ENCODE measurements around the gene PPP1R3E. TPM values are rescaled to one million over a fixed set of nuclear protein-coding genes. Genes with fewer than 3 reads are reported as not detected.
A peak's percentile ranks its signal among the peaks of the same experiment; 100 is the strongest.

PPP1R3E gene
- total RNA-seq, 1 donor from 2014 or later = 19.2 TPM

- Mint-ChIP-seq H3K27ac (ENCODE audit: unreplicated experiment) (no peak overlapping the region), H3K27me3 (ENCODE audit: unreplicated experiment) (no peaks in the 10 kb centered on the region), H3K4me3 (ENCODE audit: unreplicated experiment) (no peak overlapping the region)
These were observed 22.3 kb upstream of the PPP1R3E start for GRCh38 chr14:23324993-23325392.

DNA sequence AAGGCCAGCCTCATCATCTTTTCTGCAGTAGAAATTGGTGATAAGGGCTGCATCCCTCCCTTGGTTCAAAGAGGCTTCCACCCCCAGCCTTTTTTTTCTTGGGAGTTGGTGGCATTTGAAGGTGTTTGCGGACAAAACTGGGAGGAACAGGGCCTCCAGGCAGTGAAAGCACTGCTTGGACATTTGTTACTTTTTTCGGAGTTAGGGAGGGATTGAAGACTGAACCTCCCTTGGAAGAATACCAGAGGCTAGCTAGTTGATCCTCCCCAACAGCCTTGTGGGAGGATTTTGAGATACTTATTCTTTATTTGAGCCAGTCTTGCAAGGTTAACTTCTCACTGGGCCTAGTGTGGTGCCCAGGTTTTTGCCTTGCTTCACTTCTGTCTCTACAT lies 21.8 kb upstream of the PPP1R3E start:
- TF ChIP-seq, protein P1, sequence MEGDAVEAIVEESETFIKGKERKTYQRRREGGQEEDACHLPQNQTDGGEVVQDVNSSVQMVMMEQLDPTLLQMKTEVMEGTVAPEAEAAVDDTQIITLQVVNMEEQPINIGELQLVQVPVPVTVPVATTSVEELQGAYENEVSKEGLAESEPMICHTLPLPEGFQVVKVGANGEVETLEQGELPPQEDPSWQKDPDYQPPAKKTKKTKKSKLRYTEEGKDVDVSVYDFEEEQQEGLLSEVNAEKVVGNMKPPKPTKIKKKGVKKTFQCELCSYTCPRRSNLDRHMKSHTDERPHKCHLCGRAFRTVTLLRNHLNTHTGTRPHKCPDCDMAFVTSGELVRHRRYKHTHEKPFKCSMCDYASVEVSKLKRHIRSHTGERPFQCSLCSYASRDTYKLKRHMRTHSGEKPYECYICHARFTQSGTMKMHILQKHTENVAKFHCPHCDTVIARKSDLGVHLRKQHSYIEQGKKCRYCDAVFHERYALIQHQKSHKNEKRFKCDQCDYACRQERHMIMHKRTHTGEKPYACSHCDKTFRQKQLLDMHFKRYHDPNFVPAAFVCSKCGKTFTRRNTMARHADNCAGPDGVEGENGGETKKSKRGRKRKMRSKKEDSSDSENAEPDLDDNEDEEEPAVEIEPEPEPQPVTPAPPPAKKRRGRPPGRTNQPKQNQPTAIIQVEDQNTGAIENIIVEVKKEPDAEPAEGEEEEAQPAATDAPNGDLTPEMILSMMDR (IDR thresholded peaks at IDR 0.05) = no peak
- Mint-ChIP-seq H3K4me1 (ENCODE audit: unreplicated experiment) (peaks cover 27% of the 10 kb centered on the region), H3K27me3 (ENCODE audit: unreplicated experiment) (no peaks in the 10 kb centered on the region), H3K27ac (ENCODE audit: unreplicated experiment) (no peak overlapping the region), H3K9me3 (ENCODE audit: unreplicated experiment) (no peaks in the 10 kb centered on the region), H3K36me3 (ENCODE audit: unreplicated experiment) (peaks cover 31% of the 10 kb centered on the region), H3K4me3 (ENCODE audit: unreplicated experiment) (no peak overlapping the region)
- no peak for DNase-seq (ENCODE audit: extremely low spot score, unreplicated experiment)

More at GRCh38 chr14:23324993-23325392, 22.3 kb upstream of the PPP1R3E start:
- H3K4me1 Mint-ChIP-seq (ENCODE audit: unreplicated experiment) = peaks cover 25% of the 10 kb centered on the region
- H3K9me3 Mint-ChIP-seq (ENCODE audit: unreplicated experiment) = no peaks in the 10 kb centered on the region
- H3K36me3 Mint-ChIP-seq (ENCODE audit: unreplicated experiment) = peaks cover 30% of the 10 kb centered on the region
- TF ChIP-seq, protein P1 (IDR thresholded peaks at IDR 0.05) = no peak
- DNase-seq (ENCODE audit: extremely low spot score, unreplicated experiment) = no peak

GRCh38 chr14:23323838-23324454 lies 21.3 kb upstream of the PPP1R3E start:
- H3K9me3 Mint-ChIP-seq (ENCODE audit: unreplicated experiment) = no peaks in the 10 kb centered on the region
- TF ChIP-seq, protein P1 (IDR thresholded peaks at IDR 0.05) = no peak
- no peak overlapping the region for H3K27ac Mint-ChIP-seq (ENCODE audit: unreplicated experiment)
- H3K36me3 Mint-ChIP-seq (ENCODE audit: unreplicated experiment) = peaks cover 31% of the 10 kb centered on the region
- H3K4me1 Mint-ChIP-seq (ENCODE audit: unreplicated experiment) = peaks cover 27% of the 10 kb centered on the region
- DNase-seq (ENCODE audit: extremely low spot score, unreplicated experiment) = no peak
- no peaks in the 10 kb centered on the region for H3K27me3 Mint-ChIP-seq (ENCODE audit: unreplicated experiment)
- H3K4me3 Mint-ChIP-seq (ENCODE audit: unreplicated experiment) = no peak overlapping the region

DNA sequence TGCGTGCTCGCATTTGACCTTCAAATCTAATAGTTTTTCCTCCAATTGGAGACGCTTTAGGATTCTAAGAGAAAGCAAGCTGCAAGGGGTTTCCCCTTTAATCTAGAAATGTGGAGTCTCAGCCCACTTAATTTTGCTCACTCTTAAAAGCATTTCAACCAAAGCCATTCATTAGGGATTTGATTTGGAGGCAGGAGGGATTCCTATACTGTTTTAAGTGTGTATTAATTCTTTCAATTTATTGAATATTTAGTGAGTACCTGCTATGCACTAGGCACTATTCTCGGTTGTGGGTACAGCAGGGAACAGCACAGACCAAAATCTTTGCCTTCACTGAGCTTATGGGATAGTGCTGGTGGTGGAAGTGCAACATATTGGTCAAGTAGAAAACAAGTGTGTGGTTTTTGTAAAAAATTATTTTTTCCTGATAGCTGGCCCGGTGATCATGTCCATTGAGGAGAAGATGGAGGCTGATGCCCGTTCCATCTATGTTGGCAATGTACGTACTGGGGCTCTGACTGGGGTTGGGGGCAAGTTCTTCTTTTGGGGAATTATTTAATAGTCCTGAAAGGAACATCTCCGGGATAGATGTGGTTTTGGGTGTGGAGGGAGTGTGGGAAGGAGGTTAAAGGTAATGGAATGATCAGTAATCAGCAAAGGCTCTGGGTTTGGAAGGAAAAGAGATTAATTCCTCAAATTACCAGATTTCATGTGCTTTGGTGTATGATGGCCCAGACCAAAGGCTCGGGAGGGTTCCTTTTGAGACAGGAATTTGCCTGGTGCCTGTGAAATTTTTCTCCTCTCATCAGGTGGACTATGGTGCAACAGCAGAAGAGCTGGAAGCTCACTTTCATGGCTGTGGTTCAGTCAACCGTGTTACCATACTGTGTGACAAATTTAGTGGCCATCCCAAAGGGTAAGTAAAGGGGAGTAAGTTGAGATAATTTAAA lies 20.2 kb upstream of the PPP1R3E start:
- H3K4me1 Mint-ChIP-seq (ENCODE audit: unreplicated experiment) = peaks cover 27% of the 10 kb centered on the region
- H3K36me3 Mint-ChIP-seq (ENCODE audit: unreplicated experiment) = peaks cover 31% of the 10 kb centered on the region
- TF ChIP-seq, protein P1 (IDR thresholded peaks at IDR 0.05) = no peak
- DNase-seq (ENCODE audit: extremely low spot score, unreplicated experiment) = no peak
- no peaks in the 10 kb centered on the region for H3K9me3 Mint-ChIP-seq (ENCODE audit: unreplicated experiment)
- H3K27ac Mint-ChIP-seq (ENCODE audit: unreplicated experiment) = peak overlapping the region; percentile 94
- H3K4me3 Mint-ChIP-seq (ENCODE audit: unreplicated experiment) = peak overlapping the region; percentile 94
- H3K27me3 Mint-ChIP-seq (ENCODE audit: unreplicated experiment) = no peaks in the 10 kb centered on the region

Data from osteocyte (in vitro differentiated cells).